ENCODE results near the gene MMAB. TPM values are rescaled to one million over a fixed set of nuclear protein-coding genes. Genes with fewer than 3 reads are reported as not detected.

The MMAB gene
- total RNA-seq, 1 experiment from 2014 or later: 83.0 TPM

DNA sequence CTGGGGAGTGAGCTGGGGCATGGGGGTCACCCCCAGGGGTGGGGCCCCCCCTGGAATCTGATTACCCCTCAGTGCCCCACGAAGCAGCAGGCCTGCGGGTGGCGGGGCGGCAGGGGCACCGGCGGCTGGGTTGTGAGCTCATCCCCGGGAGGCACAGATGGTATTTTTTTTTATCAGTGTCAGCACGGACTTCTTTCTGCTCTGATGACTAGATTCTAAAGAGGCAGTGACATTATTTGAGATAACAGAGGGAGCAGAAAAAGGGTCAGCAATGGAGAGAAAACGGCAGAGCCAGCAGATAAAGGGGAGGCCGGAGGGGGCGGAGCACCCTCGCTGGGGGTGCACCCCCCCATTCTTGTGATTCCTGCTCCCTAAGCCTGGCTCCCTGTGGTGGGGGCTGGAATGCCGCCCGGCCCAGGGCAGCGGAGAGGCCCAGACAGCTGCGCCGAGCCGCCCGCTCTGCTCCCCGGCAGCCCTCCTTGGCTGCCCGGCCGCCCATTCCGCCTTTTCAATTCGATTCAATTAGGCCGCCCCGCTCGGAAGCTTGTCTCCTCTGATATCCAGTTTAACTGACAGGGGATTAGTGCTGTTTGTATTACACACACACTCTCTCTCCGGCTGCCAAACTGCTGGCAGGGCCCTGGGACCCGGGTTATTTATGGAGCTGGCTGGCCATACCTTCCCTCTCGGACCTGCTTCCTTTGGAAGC lies 33.2 kb upstream of the MMAB start:
- no TSS peak for BruUV-seq (replicated peaks)
- Histone ChIP-seq H3K27ac (ENCODE audit: low read length) (no peak overlapping the region), H3K4me1 (ENCODE audit: insufficient read depth, low read length) (no peaks in the 10 kb centered on the region), H3K4me2 (ENCODE audit: low read length) (no peak overlapping the region), H3K9me3 (ENCODE audit: low read length) (no peaks in the 10 kb centered on the region), H4K20me1 (ENCODE audit: low read length) (no peaks in the 10 kb centered on the region), H3K79me2 (ENCODE audit: low read length) (no peaks in the 10 kb centered on the region), H3K4me3 (ENCODE audit: low read length) (no peak overlapping the region), H3F3A (ENCODE audit: low read length, unreplicated experiment) (no peaks in the 10 kb centered on the region), H3K36me3 (ENCODE audit: low read depth, low read length) (no peaks in the 10 kb centered on the region), H3K27me3 (ENCODE audit: low read length) (no peaks in the 10 kb centered on the region), H3K9ac (ENCODE audit: low read length) (no peak overlapping the region), H3K9me2 (replicated peaks; ENCODE audit: low read length) (no peaks in the 10 kb centered on the region), H2AFZ (ENCODE audit: low read length) (no peak overlapping the region)
- ChIA-PET POLR2A (ENCODE audit: unreplicated experiment) (no interaction called here), CTCF (no interaction called here)
- intact Hi-C loops (cut with micrococcal nuclease): no loop called here
- ATAC-seq (no peak), DNase-seq (no peak)
- no peak for TF ChIP-seq EZH2 (IDR thresholded peaks at IDR 0.05; ENCODE audit: low read length, unreplicated experiment)
- no peak for TF ChIP-seq EZH2phosphoT487 (IDR thresholded peaks at IDR 0.05; ENCODE audit: borderline replicate concordance, low read length)
- TF ChIP-seq, protein P1, sequence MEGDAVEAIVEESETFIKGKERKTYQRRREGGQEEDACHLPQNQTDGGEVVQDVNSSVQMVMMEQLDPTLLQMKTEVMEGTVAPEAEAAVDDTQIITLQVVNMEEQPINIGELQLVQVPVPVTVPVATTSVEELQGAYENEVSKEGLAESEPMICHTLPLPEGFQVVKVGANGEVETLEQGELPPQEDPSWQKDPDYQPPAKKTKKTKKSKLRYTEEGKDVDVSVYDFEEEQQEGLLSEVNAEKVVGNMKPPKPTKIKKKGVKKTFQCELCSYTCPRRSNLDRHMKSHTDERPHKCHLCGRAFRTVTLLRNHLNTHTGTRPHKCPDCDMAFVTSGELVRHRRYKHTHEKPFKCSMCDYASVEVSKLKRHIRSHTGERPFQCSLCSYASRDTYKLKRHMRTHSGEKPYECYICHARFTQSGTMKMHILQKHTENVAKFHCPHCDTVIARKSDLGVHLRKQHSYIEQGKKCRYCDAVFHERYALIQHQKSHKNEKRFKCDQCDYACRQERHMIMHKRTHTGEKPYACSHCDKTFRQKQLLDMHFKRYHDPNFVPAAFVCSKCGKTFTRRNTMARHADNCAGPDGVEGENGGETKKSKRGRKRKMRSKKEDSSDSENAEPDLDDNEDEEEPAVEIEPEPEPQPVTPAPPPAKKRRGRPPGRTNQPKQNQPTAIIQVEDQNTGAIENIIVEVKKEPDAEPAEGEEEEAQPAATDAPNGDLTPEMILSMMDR (conservative IDR thresholded peaks at IDR 0.05; ENCODE audit: low read depth, low read length): no peak

DNA sequence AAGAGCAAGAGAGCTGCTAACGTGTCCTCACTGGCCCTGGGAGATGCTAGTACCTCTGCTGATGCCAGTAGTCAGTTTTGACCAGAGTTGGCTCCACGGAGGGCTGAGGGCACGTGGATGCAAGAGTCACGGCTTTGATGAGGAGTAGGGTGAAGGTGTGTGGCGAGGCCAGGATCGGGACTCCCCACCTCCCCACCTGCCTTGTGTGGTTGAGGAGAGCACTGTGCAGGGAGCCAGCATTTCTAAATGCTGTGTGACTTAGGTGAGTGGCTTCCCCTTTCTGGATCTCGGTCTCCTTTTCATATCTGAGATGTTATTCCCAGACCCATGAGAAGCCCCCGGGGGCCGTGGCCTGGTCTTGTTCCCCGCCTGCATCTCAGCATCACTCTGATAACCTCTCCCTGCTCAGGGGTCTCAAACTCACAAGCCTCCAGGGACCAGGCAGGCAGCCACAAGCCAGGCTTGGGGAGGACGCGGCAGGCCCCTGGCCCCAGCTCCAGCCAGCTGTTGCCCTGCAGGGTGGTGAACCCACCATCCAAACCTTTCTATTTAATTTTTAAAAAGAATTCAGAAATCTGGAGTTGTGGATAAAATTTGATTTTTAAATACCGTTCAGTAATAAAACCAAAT lies 32.4 kb upstream of the MMAB start:
- no TSS peak for BruUV-seq (replicated peaks)
- TF ChIP-seq EZH2 (IDR thresholded peaks at IDR 0.05; ENCODE audit: low read length, unreplicated experiment) (no peak), EZH2phosphoT487 (IDR thresholded peaks at IDR 0.05; ENCODE audit: borderline replicate concordance, low read length) (no peak)
- ChIA-PET POLR2A (ENCODE audit: unreplicated experiment) (no interaction called here), CTCF (no interaction called here)
- no peak overlapping the region for H2AFZ ChIP-seq (ENCODE audit: low read length)
- no peak overlapping the region for H3K27ac ChIP-seq (ENCODE audit: low read length)
- H3K4me2 ChIP-seq (ENCODE audit: low read length): no peak overlapping the region
- H3K27me3 ChIP-seq (ENCODE audit: low read length): no peaks in the 10 kb centered on the region
- H3K9ac ChIP-seq (ENCODE audit: low read length): no peak overlapping the region
- no peaks in the 10 kb centered on the region for H3K79me2 ChIP-seq (ENCODE audit: low read length)
- H3K9me3 ChIP-seq (ENCODE audit: low read length): no peaks in the 10 kb centered on the region
- intact Hi-C loops (cut with micrococcal nuclease): no loop called here
- DNase-seq (no peak), ATAC-seq (no peak)
- no peaks in the 10 kb centered on the region for H4K20me1 ChIP-seq (ENCODE audit: low read length)
- no peaks in the 10 kb centered on the region for H3F3A ChIP-seq (ENCODE audit: low read length, unreplicated experiment)
- no peak overlapping the region for H3K4me3 ChIP-seq (ENCODE audit: low read length)
- H3K9me2 ChIP-seq (replicated peaks; ENCODE audit: low read length): no peaks in the 10 kb centered on the region
- H3K4me1 ChIP-seq (ENCODE audit: insufficient read depth, low read length): no peaks in the 10 kb centered on the region
- no peaks in the 10 kb centered on the region for H3K36me3 ChIP-seq (ENCODE audit: low read depth, low read length)

DNA sequence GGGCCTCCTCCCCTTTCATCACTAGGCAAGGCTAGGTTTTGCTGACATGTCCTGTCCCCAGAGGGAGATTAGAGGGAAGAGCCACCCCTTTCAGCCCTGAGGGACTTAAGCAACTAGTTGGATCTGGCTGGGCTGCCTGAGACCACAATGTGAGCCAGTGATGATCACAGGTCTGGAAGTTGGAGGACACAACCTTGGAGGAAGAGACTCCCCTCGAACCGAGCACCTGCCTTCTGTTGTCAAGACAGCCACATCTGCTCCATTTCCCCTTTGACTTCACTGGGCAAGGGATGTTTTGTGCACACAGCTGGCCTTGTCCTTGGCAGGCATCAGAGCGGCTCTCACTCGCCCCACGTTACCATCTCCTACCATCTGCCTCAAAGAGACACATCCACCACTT lies 31.7 kb upstream of the MMAB start:
- ChIA-PET POLR2A (ENCODE audit: unreplicated experiment) (interaction anchor here (0.6 kb wide), 2 partner anchors 41 to 284 kb away, joined by 7 to 9 read pairs; no protein-coding TSS in a partner anchor), CTCF (no interaction called here)
- no TSS peak for BruUV-seq (replicated peaks)

More for the DNA sequence above, 31.7 kb upstream of the MMAB start:
- H3K4me1 ChIP-seq (ENCODE audit: insufficient read depth, low read length): no peaks in the 10 kb centered on the region
- H3K27me3 ChIP-seq (ENCODE audit: low read length): no peaks in the 10 kb centered on the region
- H4K20me1 ChIP-seq (ENCODE audit: low read length): no peaks in the 10 kb centered on the region
- H3K4me2 ChIP-seq (ENCODE audit: low read length): no peak overlapping the region
- no peaks in the 10 kb centered on the region for H3K79me2 ChIP-seq (ENCODE audit: low read length)
- H3K4me3 ChIP-seq (ENCODE audit: low read length): no peak overlapping the region
- no peak for DNase-seq
- intact Hi-C loops (cut with micrococcal nuclease): no loop called here
- H3K36me3 ChIP-seq (ENCODE audit: low read depth, low read length): no peaks in the 10 kb centered on the region
- no peak overlapping the region for H3K9ac ChIP-seq (ENCODE audit: low read length)
- no peak overlapping the region for H3K27ac ChIP-seq (ENCODE audit: low read length)
- no peak for ATAC-seq
- no peak overlapping the region for H2AFZ ChIP-seq (ENCODE audit: low read length)
- no peaks in the 10 kb centered on the region for H3K9me2 ChIP-seq (replicated peaks; ENCODE audit: low read length)
- no peaks in the 10 kb centered on the region for H3K9me3 ChIP-seq (ENCODE audit: low read length)
- TF ChIP-seq EZH2 (IDR thresholded peaks at IDR 0.05; ENCODE audit: low read length, unreplicated experiment): no peak
- TF ChIP-seq, protein P1 (conservative IDR thresholded peaks at IDR 0.05; ENCODE audit: low read depth, low read length): no peak
- H3F3A ChIP-seq (ENCODE audit: low read length, unreplicated experiment): no peaks in the 10 kb centered on the region
